SK-N-SH treated with all-trans-retinoic acid at 6 μM for 48 hours (cell line): ENCODE data around the gene VEPH1.

ENCODE experiments used
- ATAC-seq: fragments of 200-7000 bp; cut with Tn5 transposase; 3 replicates; pipeline ENCODE4 v1.9.1; 2020; ENCODE audit warnings: mild to moderate bottlenecking, moderate library complexity
- ARNTL ChIP-seq: fragments of 450-650 bp; formaldehyde crosslinking; IDR thresholded peaks from 2 replicates; pipeline ENCODE4 v1.5.0; 2020; ENCODE audit warnings: low read depth, mild to moderate bottlenecking, moderate library complexity, borderline replicate concordance
- BACH2 ChIP-seq: fragments of 250-450 bp; sonication (Bioruptor Pico); IDR thresholded peaks from 2 replicates; pipeline ENCODE4 v1.9.0; 2021; ENCODE audit warnings: mild to moderate bottlenecking, borderline replicate concordance
- CREB5 ChIP-seq: fragments of 250-450 bp; sonication (Bioruptor Pico); IDR thresholded peaks from 2 replicates; pipeline ENCODE4 v1.5.1; 2020; ENCODE audit warnings: low read depth, mild to moderate bottlenecking, moderate library complexity
- ESRRG ChIP-seq: fragments of 250-450 bp; sonication (Bioruptor Pico); IDR thresholded peaks from 2 replicates; pipeline ENCODE4 v1.6.1; 2021; ENCODE audit warnings: mild to moderate bottlenecking
- OSR1 ChIP-seq: fragments of 250-450 bp; sonication (Bioruptor Pico); IDR thresholded peaks from 2 replicates; pipeline ENCODE4 v1.8.0; 2022; ENCODE audit warnings: moderate library complexity, mild to moderate bottlenecking, inconsistent platforms
- PATZ1 ChIP-seq: fragments of 250-450 bp; sonication (Bioruptor Pico); IDR thresholded peaks from 2 replicates; pipeline ENCODE4 v1.8.0; 2020; ENCODE audit warnings: mild to moderate bottlenecking, moderate library complexity, borderline replicate concordance
- POU6F1 ChIP-seq: fragments of 250-450 bp; sonication (Bioruptor Pico); IDR thresholded peaks from 2 replicates; pipeline ENCODE4 v1.8.0; 2021; ENCODE audit warnings: low read depth, mild to moderate bottlenecking, moderate library complexity, borderline replicate concordance
- PPARA ChIP-seq: fragments of 250-450 bp; sonication (Bioruptor Pico); IDR thresholded peaks from 2 replicates; pipeline ENCODE4 v1.5.0; 2020; ENCODE audit warnings: mild to moderate bottlenecking, borderline replicate concordance
- RARB ChIP-seq: fragments of 250-450 bp; sonication (Bioruptor Pico); IDR thresholded peaks from 2 replicates; pipeline ENCODE4 v1.8.0; 2021; ENCODE audit warnings: mild to moderate bottlenecking, moderate library complexity
- SNAI2 ChIP-seq: fragments of 250-450 bp; sonication (Bioruptor Pico); IDR thresholded peaks from 2 replicates; pipeline ENCODE4 v1.5.0; 2020; ENCODE audit warnings: mild to moderate bottlenecking, moderate library complexity
- TCF4 ChIP-seq: fragments of 250-450 bp; sonication (Bioruptor Pico); IDR thresholded peaks from 2 replicates; pipeline ENCODE4 v1.8.0; 2021; ENCODE audit warnings: mild to moderate bottlenecking, moderate library complexity, borderline replicate concordance
- TOX ChIP-seq: fragments of 250-450 bp; sonication (Bioruptor Pico); IDR thresholded peaks from 2 replicates; pipeline ENCODE4 v1.8.0; 2021; ENCODE audit warnings: mild to moderate bottlenecking, moderate library complexity, borderline replicate concordance
- TSHZ2 ChIP-seq: fragments of 250-450 bp; sonication (Bioruptor Pico); IDR thresholded peaks from 2 replicates; pipeline ENCODE4 v1.5.0; 2020; ENCODE audit warnings: mild to moderate bottlenecking, moderate library complexity
- ZC3H10 ChIP-seq: fragments of 250-450 bp; sonication (Bioruptor Pico); IDR thresholded peaks from 2 replicates; pipeline ENCODE4 v1.5.1; 2021; ENCODE audit warnings: mild to moderate bottlenecking, moderate library complexity
- ZFP3 ChIP-seq: fragments of 250-450 bp; sonication (Bioruptor Pico); IDR thresholded peaks from 2 replicates; pipeline ENCODE4 v1.5.0; 2020; ENCODE audit warnings: mild to moderate bottlenecking, moderate library complexity
- ZFP30 ChIP-seq: fragments of 450-650 bp; formaldehyde crosslinking; IDR thresholded peaks from 2 replicates; pipeline ENCODE4 v1.5.0; 2022; ENCODE audit warnings: mild to moderate bottlenecking, moderate library complexity
- ZNF565 ChIP-seq: fragments of 450-650 bp; formaldehyde crosslinking; conservative IDR thresholded peaks from 2 replicates; pipeline ENCODE4 v1.5.0; 2020; ENCODE audit warnings: low read depth, mild to moderate bottlenecking, moderate library complexity
- ZNF70 ChIP-seq: fragments of 450-650 bp; formaldehyde crosslinking; IDR thresholded peaks from 2 replicates; pipeline ENCODE4 v1.5.0; 2020; ENCODE audit warnings: mild to moderate bottlenecking, moderate library complexity
- ZNF8 ChIP-seq: fragments of 450-650 bp; formaldehyde crosslinking; IDR thresholded peaks from 2 replicates; pipeline ENCODE4 v1.5.0; 2020; ENCODE audit warnings: mild to moderate bottlenecking, moderate library complexity

Gene VEPH1

GRCh38 chr3:157405457-157405856 is 97.8 kb downstream of the VEPH1 start:
- peak; percentile 75 for ATAC-seq
- TF ChIP-seq CREB5 (CRISPR knock-in tag) (no peak), OSR1 (CRISPR knock-in tag) (no peak), TSHZ2 (CRISPR knock-in tag) (no peak)

GRCh38 chr3:157404381-157404780 is 98.8 kb downstream of the VEPH1 start:
- TF ChIP-seq TCF4 (CRISPR knock-in tag) (no peak), ZNF8 (CRISPR knock-in tag) (no peak), ZFP30 (CRISPR knock-in tag) (no peak), RARB (CRISPR knock-in tag) (no peak), PATZ1 (CRISPR knock-in tag) (no peak), CREB5 (CRISPR knock-in tag) (no peak), ESRRG (CRISPR knock-in tag) (no peak), POU6F1 (CRISPR knock-in tag) (no peak), BACH2 (CRISPR knock-in tag) (no peak), TOX (no peak), ZNF70 (no peak), TSHZ2 (CRISPR knock-in tag) (no peak), ZC3H10 (no peak), OSR1 (CRISPR knock-in tag) (no peak), PPARA (CRISPR knock-in tag) (no peak), ZNF565 (CRISPR knock-in tag) (no peak), ARNTL (CRISPR knock-in tag) (no peak), ZFP3 (CRISPR knock-in tag) (no peak), SNAI2 (CRISPR knock-in tag) (no peak)
- no peak for ATAC-seq

GRCh38 chr3:157398598-157398997 is 104.6 kb downstream of the VEPH1 start:
- ATAC-seq = no peak
- TF ChIP-seq ZNF70 = no peak
- no peak for TF ChIP-seq POU6F1 (CRISPR knock-in tag)
